Suprapubic skin (tissue), 4 donors: ENCODE results near the gene EED. TPM values are rescaled to one million over a fixed set of nuclear protein-coding genes. Genes with fewer than 3 reads are reported as not detected.
A peak's percentile ranks its signal among the peaks of the same experiment; 100 is the strongest.

Experiments
- DNase-seq, 2 donors: peaks; one replicate each; pipeline ENCODE4 v3.0.0-alpha.2; 2019; ENCODE audit warnings: low spot score in 2 of 2
- H3K27ac ChIP-seq: fragments of 200-600 bp; sonication (generic); one replicate; pipeline ENCODE4 v1.5.1; 2019
- H3K27me3 ChIP-seq: fragments of 200-600 bp; sonication (generic); one replicate; pipeline ENCODE4 v1.5.1; 2019
- H3K36me3 ChIP-seq: fragments of 200-600 bp; sonication (generic); one replicate; pipeline ENCODE4 v1.5.1; 2019
- H3K4me1 ChIP-seq: fragments of 200-600 bp; sonication (generic); one replicate; pipeline ENCODE4 v1.5.1; 2019
- H3K4me3 ChIP-seq: fragments of 200-600 bp; sonication (generic); one replicate; pipeline ENCODE4 v1.5.1; 2019; ENCODE audit warnings: mild to moderate bottlenecking
- H3K9me3 ChIP-seq: fragments of 200-600 bp; sonication (generic); one replicate; pipeline ENCODE4 v1.5.1; 2019
- CTCF ChIP-seq, 2 donors: fragments of 200-600 bp in 1 of 2; fragments of 450-650 bp in 1 of 2; sonication (generic) in 1 of 2; IDR thresholded peaks; one replicate each; pipeline ENCODE4 v1.5.1; 2016 to 2019; ENCODE audit warnings: antibody characterized with exemption in 2 of 2, mild to moderate bottlenecking in 1 of 2, moderate library complexity in 1 of 2
- EP300 ChIP-seq: sonication (generic); formaldehyde crosslinking; IDR thresholded peaks from one replicate; pipeline ENCODE4 v1.6.1; 2017; ENCODE audit warnings: antibody characterized with exemption
- POLR2A ChIP-seq, 2 donors: fragments of 450-650 bp; IDR thresholded peaks; one replicate each; pipeline ENCODE4 v1.6.1; 2017; ENCODE audit warnings: antibody characterized with exemption in 2 of 2, mild to moderate bottlenecking in 2 of 2, moderate library complexity in 2 of 2
- POLR2AphosphoS5 ChIP-seq, 3 donors: sonication (generic); formaldehyde crosslinking; IDR thresholded peaks; one replicate each; pipeline ENCODE4 v1.6.1; 2017; ENCODE audit warnings: antibody characterized with exemption in 3 of 3
- WGBS: methylation state at CpG from one replicate; pipeline ENCODE4 v1.1.5; 2018; 5-methylcytosine and 5-hydroxymethylcytosine counted together
- total RNA-seq, 4 donors: library from RNA; depleted of rRNA; stranded (reverse); fragments of >200 nt; gene quantifications; one replicate each; pipeline ENCODE4 v1.1.0, GENCODE V29; 2016

Gene EED
- total RNA-seq, 4 donors from 2014 or later, result 11.9 to 39.3 (median 15.1) TPM

GRCh38 chr11:86197448-86197847 lies 47.1 kb upstream of the EED start:
- no peak for TF ChIP-seq POLR2A (IDR thresholded peaks at IDR 0.05)
- Histone ChIP-seq H3K27me3 (no peaks in the 10 kb centered on the region), H3K36me3 (no peaks in the 10 kb centered on the region), H3K4me1 (peaks cover 17% of the 10 kb centered on the region), H3K27ac (no peak overlapping the region), H3K9me3 (no peaks in the 10 kb centered on the region), H3K4me3 (no peak overlapping the region)
- no peak for DNase-seq

GRCh38 chr11:86198139-86198538 lies 46.4 kb upstream of the EED start:
- Histone ChIP-seq H3K36me3 (no peaks in the 10 kb centered on the region), H3K27me3 (no peaks in the 10 kb centered on the region), H3K4me1 (peaks cover 13% of the 10 kb centered on the region), H3K9me3 (no peaks in the 10 kb centered on the region), H3K27ac (no peak overlapping the region), H3K4me3 (no peak overlapping the region)
- no peak for DNase-seq
- TF ChIP-seq POLR2A (IDR thresholded peaks at IDR 0.05), result no peak
- TF ChIP-seq POLR2AphosphoS5 (IDR thresholded peaks at IDR 0.05), result no peak
- no peak for TF ChIP-seq EP300
- TF ChIP-seq CTCF (IDR thresholded peaks at IDR 0.05), result no peak

- WGBS, result 97% methylated on average over 1 of the region's 1 CpG
- H3K27ac ChIP-seq, result no peak overlapping the region
Observed at GRCh38 chr11:86199354-86199753, 45.2 kb upstream of the EED start.

GRCh38 chr11:86201371-86201884 lies 43.1 kb upstream of the EED start:
- H3K9me3 ChIP-seq, result no peaks in the 10 kb centered on the region
- no peak overlapping the region for H3K27ac ChIP-seq
- DNase-seq, result no peak
- H3K36me3 ChIP-seq, result no peaks in the 10 kb centered on the region
- H3K27me3 ChIP-seq, result no peaks in the 10 kb centered on the region
- H3K4me1 ChIP-seq, result peaks cover 6% of the 10 kb centered on the region
- H3K4me3 ChIP-seq, result no peak overlapping the region
- TF ChIP-seq EP300 (no peak), CTCF (IDR thresholded peaks at IDR 0.05) (no peak), POLR2AphosphoS5 (IDR thresholded peaks at IDR 0.05) (no peak), POLR2A (IDR thresholded peaks at IDR 0.05) (no peak)

More at GRCh38 chr11:86199354-86199753, 45.2 kb upstream of the EED start:
- Histone ChIP-seq H3K36me3 (no peaks in the 10 kb centered on the region), H3K27me3 (no peaks in the 10 kb centered on the region), H3K9me3 (no peaks in the 10 kb centered on the region), H3K4me3 (no peak overlapping the region), H3K4me1 (peaks cover 6% of the 10 kb centered on the region)
- DNase-seq, result no peak
- TF ChIP-seq EP300, result no peak
- TF ChIP-seq POLR2A (IDR thresholded peaks at IDR 0.05), result no peak
- TF ChIP-seq CTCF (IDR thresholded peaks at IDR 0.05), result no peak
- no peak for TF ChIP-seq POLR2AphosphoS5 (IDR thresholded peaks at IDR 0.05)

- Histone ChIP-seq H3K4me3 (peak overlapping the region; percentile 40), H3K4me1 (peaks cover 6% of the 10 kb centered on the region), H3K27ac (peak overlapping the region; percentile 40), H3K9me3 (no peaks in the 10 kb centered on the region), H3K27me3 (no peaks in the 10 kb centered on the region), H3K36me3 (no peaks in the 10 kb centered on the region)
- TF ChIP-seq POLR2A (IDR thresholded peaks at IDR 0.05), result no peak
- TF ChIP-seq EP300, result no peak
- TF ChIP-seq POLR2AphosphoS5 (IDR thresholded peaks at IDR 0.05), result no peak
- no peak for TF ChIP-seq CTCF (IDR thresholded peaks at IDR 0.05)
- DNase-seq, result no peak
Observed at GRCh38 chr11:86202013-86202336, 42.6 kb upstream of the EED start.

GRCh38 chr11:86204356-86204755 lies 40.2 kb upstream of the EED start:
- Histone ChIP-seq H3K36me3 (no peaks in the 10 kb centered on the region), H3K4me3 (no peak overlapping the region), H3K9me3 (no peaks in the 10 kb centered on the region), H3K4me1 (peaks cover 6% of the 10 kb centered on the region), H3K27ac (no peak overlapping the region), H3K27me3 (no peaks in the 10 kb centered on the region)
- DNase-seq, result no peak
- WGBS, result 89% methylated on average over 1 of the region's 1 CpG
- TF ChIP-seq POLR2A (IDR thresholded peaks at IDR 0.05) (no peak), CTCF (IDR thresholded peaks at IDR 0.05) (no peak), POLR2AphosphoS5 (IDR thresholded peaks at IDR 0.05) (no peak), EP300 (no peak)
